HG03457 (cell line): ENCODE data around the gene USP6NL.
"Not testable (repeated sequence)": the region's sequence is repeated elsewhere in the genome, so short reads cannot be mapped to it uniquely, and the experiment has no call there.

ENCODE experiments used
- ATAC-seq: cut with Tn5 transposase; IDR thresholded peaks from one replicate; pipeline ENCODE4 v1.9.1; 2021; ENCODE audit warnings: moderate number of reproducible peaks; ENCODE audit not compliant: unreplicated experiment

The USP6NL gene

DNA sequence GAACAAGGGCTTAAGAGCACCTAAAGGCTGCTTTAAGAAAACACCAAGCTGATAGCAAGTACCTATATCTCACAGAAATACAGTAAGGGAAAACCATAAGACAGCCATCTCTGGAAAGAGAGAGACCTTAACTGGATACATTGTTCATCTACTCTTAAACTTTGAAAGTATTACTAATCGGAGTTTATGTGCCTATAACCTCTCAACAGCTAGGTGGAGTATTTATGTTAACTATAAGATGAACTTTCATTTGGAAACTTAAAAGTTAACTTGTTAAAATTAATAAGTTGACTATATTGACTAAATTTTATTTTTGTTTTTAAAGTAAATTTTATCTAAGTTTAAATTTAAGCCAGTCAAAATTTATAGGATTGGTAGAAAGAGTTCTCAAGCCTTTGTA, 90.6 kb downstream of the USP6NL start:
- ATAC-seq = no peak

GRCh38 chr10:11517150-11517549, 94.3 kb downstream of the USP6NL start:
- peak; percentile 36 for ATAC-seq

GRCh38 chr10:11516431-11516746, 95.1 kb downstream of the USP6NL start:
- ATAC-seq = peak; percentile 51

DNA sequence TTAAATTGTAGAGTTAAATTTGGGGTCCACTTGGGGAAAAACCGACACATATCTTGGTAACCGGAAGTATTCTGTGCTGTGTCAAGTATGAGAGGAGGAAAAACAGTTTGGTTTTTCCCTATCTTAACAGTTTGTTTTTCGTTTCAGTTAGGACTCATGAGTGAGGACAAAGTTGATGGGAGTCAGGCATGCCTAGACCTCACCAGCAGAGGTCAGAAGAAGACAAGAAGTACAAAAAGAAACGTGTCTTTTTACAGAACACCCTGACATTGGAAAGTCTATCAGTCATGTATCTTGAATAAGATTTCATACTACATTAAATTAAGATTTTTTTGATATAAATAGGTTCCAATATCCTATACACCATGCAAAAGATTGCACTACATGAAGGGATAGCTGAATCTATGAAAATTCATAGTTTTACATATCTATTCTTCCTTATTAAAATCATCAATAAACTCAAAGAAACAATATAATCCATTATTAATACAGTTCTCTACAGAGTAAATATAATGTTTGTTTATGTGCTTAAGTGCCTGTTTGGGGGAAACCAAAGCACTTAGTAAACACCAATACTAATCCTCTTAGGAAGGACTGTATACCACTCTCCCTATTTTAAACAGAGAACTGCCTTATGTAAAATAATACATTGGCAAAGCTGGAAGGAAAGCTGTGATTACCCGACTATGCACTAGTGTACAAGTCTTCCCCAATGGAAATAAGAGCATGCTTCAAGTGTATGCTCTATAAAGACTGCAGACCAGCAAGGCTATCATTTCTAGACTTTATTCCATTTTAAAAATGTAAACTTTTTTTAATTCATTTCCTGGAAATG, 95.6 kb downstream of the USP6NL start:
- no peak for ATAC-seq

- ATAC-seq = no peak
These were observed 97.7 kb downstream of the USP6NL start for GRCh38 chr10:11513727-11514126.

DNA sequence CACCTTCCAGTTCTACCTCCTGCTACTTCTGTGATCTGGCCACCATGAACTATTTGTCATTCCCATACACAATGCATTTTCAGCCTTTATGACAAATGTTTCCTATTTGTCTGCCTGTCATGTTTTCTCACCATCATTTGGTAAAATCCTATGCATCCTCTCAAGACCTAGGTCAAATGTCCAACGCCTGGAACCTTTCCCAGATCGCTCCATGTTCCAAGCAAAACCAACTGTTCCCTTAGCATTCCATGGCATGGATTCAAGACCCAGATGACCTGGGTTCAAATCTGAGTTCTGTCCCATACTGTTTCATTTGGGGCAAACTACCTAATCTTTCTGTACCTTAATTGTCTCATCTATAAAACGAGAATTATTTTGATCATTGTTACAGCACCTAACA, 98.9 kb downstream of the USP6NL start:
- no peak for ATAC-seq

GRCh38 chr10:11511321-11511720, 100.1 kb downstream of the USP6NL start:
- no peak for ATAC-seq

- no peak for ATAC-seq
These were observed 100.7 kb downstream of the USP6NL start for GRCh38 chr10:11510736-11511135.

DNA sequence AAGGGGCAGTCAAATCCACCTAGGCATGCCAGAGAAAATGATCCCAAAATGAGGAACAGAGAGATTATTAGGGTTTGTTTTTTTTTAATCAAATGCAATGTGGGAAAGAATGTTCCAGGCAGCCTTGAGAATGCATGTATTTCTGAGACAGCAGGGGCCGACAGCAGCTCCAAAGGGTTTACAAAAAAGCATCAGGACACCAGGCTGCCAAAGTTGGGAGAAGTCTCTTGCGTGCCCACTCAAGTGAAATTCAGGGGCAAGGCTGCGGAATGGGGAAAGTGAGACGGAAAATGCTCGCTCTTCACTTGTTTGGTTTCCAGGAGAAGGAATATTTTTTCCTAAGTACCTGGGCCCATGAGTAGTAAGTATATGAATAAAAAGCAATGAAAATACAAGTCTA, 101.2 kb downstream of the USP6NL start:
- no peak for ATAC-seq

DNA sequence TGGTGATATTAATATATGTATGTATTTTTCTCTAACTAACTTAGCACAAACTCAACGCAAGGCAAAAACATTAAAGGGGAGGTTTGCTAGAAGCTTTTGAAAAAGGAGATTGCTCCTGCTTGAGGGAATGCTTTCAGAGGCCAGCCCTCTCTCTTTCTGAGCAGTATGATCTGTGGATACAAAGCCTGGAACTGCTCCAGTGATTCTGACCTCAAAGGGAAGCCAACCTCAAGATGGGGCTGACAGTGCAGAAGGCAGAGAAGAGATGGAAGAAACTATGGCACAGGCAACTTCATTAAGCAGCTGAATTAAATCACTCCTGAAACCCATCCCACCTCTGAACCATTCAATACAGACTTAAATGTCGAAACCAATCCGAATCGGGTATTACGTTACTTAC, 102.4 kb downstream of the USP6NL start:
- no peak for ATAC-seq

DNA sequence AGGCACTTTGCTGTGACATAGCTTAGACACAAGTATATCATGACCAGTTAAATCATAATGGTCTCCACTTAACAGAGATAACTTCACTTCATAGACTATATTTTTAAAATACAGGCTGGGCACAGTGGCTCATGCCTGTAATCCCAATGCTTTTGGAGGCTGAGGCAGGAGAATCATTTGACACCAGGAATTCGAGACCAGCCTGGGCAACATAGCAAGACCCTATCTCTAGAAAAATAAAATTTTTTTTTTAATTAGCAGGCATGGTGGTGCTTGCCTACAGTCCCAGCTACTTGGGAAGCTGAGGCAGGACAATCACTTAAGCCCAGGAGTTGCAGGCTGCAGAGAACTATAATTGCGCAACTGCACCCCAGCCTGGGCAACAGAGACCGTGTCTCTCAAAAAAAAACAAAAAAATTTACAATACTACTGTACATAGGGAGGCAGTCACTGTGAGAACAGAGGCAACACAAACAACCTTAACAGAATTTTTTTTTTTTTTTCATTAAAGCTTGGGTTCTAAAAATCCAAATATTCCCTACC, 105.1 kb downstream of the USP6NL start:
- ATAC-seq = no peak

- ATAC-seq = no peak
These were observed 105.8 kb downstream of the USP6NL start for GRCh38 chr10:11505639-11506038.

GRCh38 chr10:11504566-11505285, 106.7 kb downstream of the USP6NL start:
- no peak for ATAC-seq

- no peak for ATAC-seq
These were observed 109.8 kb downstream of the USP6NL start for GRCh38 chr10:11501600-11501999.

DNA sequence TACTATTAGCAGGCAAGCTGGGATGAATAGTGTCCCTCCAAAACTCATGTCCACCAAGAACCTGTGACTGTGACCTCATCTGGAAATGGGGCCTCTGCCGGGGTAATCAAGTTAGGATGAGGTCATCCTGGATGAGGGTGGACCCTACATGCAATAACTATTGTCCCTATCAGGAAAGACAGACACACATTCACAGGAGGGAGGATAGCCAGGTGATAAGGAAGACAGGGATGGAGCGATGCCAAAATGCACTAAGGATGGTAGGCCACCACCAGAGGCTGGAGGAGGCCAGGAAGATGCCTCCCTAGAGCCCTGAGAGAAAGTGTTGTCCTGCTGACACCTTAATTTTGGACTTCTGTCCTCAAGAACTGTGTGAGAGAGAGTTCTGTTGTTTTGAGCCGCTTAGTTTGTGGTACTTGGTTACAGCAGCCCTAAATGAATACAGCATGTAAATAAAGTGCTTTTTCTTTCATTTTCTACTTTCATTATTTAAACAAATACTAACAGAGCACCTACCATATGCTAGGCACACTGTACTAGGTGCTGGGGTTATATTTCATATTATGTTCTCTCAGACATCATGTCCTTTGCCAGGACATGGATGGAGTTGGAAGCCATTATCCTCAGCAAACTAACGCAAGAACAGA, 111.9 kb downstream of the USP6NL start:
- no peak for ATAC-seq

GRCh38 chr10:11498399-11498798, 113.1 kb downstream of the USP6NL start:
- ATAC-seq = no peak

DNA sequence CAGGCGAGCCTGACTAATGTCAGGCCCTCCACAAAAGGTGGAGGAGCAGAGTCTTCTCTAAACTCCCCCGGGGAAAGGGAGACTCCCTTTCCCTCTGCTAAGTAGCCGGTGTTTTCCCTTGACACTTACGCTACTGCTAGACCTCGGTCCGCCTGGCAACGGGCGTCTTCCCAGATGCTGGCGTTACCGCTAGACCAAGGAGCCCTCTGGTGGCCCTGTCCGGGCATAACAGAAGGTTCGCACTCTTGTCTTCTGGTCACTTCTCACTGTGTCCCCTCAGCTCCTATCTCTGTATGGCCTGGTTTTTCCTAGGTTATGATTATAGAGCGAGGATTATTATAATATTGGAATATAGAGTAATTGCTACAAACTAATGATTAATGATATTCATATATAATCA, 116.5 kb downstream of the USP6NL start:
- ATAC-seq = not testable (repeated sequence)

DNA sequence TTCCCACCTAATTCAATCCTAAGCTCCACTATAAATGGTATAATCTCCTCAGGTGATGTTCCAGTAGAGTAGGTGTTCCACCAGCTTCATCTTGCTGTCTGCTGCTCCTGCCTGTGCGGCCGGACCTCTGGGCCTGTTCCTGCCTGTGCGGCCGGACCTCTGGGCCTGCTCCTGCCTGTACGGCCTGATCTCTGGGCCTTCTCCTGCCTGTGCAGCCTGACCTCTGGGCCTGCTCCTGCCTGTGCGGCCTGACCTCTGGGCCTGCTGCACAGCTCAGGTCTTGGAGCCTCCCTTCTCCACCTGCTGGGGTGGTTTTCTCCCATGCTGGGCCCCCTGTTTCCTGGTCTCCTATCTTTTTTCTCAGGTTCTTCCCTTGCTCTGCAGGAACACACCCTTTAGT, 117.8 kb downstream of the USP6NL start:
- no peak for ATAC-seq

DNA sequence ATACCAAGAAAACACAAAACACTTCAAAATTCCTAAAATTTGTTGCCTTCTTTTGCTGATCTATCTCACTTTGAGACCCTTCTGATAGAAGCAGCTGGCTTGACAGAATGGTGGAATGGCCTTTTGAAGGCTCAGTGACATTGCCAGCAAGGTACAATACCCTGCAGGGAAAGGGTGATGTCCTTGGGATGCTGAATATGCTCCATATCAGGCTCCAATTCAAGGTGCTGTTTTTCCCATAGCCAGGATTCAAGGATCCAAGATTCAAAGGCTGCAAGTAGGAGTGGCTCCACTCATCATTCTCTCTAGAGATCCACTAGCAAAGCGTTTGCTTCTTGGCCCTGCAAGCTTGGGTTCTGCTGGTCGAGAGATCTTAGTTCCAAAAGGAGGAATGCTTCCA, 120.4 kb downstream of the USP6NL start:
- no peak for ATAC-seq

GRCh38 chr10:11489591-11489990, 121.9 kb downstream of the USP6NL start:
- no peak for ATAC-seq

GRCh38 chr10:11488126-11488525, 123.3 kb downstream of the USP6NL start:
- no peak for ATAC-seq
